Aortic smooth muscle cell (primary cell): Measurements from ENCODE around the gene CCDC178. TPM values are rescaled to one million over a fixed set of nuclear protein-coding genes. Genes with fewer than 3 reads are reported as not detected.

Experiments used
- total RNA-seq: library from RNA; depleted of rRNA; stranded (reverse); fragments of >200 nt; gene quantifications from 2 replicates; pipeline ENCODE4 v1.2.3, GENCODE V29; 2014

The CCDC178 gene, protein sequence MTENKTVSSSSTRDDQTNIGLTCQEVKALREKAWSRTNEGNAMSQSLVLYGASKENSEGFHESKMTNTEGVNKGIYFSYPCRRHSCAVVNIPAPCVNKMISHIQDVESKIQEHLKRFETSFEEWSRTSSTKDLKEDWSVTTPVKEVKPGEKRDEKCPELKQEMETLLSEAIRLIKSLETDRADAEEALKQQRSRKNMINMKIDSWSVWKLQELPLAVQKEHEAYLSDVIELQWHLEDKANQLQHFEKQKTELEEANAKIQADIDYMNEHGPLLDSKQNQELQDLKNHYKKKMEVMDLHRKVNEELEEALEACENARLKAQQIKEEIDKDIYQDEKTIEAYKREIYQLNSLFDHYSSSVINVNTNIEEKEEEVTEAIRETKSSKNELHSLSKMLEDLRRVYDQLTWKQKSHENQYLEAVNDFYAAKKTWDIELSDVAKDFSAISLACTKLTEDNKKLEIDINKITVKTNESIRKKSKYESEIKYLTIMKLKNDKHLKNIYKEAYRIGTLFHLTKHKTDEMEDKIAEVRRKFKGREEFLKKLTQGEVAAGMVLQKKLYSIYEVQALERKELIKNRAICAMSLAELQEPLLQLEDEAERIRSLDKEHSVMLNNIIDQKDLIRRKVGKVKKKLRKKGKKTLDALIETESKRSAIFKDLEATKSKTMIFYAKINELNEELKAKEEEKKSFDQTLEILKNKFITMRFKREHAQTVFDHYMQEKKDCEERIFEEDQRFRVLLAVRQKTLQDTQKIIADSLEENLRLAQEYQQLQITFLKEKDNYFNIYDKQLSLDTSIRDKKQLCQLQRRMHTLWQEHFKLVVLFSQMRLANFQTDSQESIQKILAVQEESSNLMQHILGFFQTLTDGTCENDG
- total RNA-seq = 0.06 and 0.26 TPM in 2 replicates

DNA sequence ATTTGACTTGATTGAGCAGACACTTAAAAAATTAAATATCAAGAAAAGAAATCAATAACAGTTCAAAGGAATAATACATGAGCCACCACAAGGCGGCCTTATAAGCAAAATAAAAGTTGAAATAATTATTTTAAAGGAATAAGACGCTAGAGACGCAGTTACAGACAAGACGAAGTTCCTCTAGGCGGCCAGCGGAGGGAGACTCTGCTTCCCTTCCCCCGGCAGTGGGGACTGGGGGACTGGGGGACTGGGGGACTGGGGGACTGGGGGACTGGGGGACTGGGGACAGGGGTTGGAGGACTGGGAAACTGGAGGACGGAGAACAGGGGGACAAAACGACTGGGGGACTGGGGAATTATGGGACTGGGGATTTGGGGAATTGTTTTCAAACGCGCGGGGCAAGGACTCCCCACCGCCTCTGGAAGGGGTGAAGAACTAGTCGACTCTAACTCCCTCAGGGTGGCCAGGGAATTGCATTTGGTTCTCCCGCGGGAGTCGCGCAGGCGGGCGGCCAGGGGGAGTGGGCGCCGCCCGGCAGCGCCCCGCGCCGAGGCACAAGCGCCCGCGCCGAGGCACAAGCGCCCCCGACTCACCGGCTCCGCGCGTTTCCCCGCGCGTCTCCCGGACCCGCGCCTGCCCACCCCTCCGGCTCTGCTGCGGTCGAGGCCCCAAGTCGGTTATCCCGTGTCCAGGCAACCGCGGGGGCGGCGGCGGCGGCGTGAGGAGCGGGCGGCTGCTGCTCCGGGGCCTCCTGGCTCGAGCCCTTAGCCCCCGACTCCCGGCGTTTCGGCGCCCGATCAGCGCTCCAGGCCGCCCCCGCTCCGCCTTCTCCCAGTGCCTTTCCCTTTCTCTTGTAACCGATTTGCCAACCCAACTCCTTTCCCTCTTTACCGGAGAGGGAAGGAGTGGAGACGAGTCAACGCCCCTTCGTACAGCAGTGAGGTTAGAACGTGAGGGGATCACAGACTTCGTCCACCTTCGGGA, at the start of gene CCDC178:
CCDC178 (minus strand) TSS at position 662 of the 984 bp plus-strand sequence. CDS start 28,633 bp downstream, outside the sequence.

Other genes with a start within 250 kb of the CCDC178 start
- gene ASXL3, start 137.5 kb upstream of the CCDC178 start, total RNA-seq = 0.13 and 0.44 TPM in 2 replicates